ENCODE results near the gene PIK3CB.
"Not testable (repeated sequence)": the region's sequence is repeated elsewhere in the genome, so short reads cannot be mapped to it uniquely, and the experiment has no call there.

- not testable (repeated sequence) for TF ChIP-seq SP1 (IDR thresholded peaks at IDR 0.05; ENCODE audit: low read depth, low read length); CTCF (IDR thresholded peaks at IDR 0.05; ENCODE audit: control extremely low read depth in 1 of 3, insufficient read depth in 1 of 3, low read depth in 1 of 3, low read length in 3 of 3); USF2 (IDR thresholded peaks at IDR 0.05; ENCODE audit: low read length); POLR2A (IDR thresholded peaks at IDR 0.05; ENCODE audit: control extremely low read depth in 1 of 2, low read depth in 2 of 2, low read length in 2 of 2); ATF2 (IDR thresholded peaks at IDR 0.05; ENCODE audit: low read length); POLR2AphosphoS5 (IDR thresholded peaks at IDR 0.05; ENCODE audit: low read depth, low read length); RNF2 (IDR thresholded peaks at IDR 0.05; ENCODE audit: borderline replicate concordance, low read depth, low read length, missing control alignments, poor library complexity, severe bottlenecking); MAX (IDR thresholded peaks at IDR 0.05); EP300 (IDR thresholded peaks at IDR 0.05; ENCODE audit: borderline replicate concordance in 1 of 2, low read depth in 2 of 2, low read length in 2 of 2); CHD2 (IDR thresholded peaks at IDR 0.05; ENCODE audit: low read length); EZH2 (IDR thresholded peaks at IDR 0.05; ENCODE audit: low read depth, low read length, severe bottlenecking); KDM5A (IDR thresholded peaks at IDR 0.05; ENCODE audit: low read length); EGR1 (IDR thresholded peaks at IDR 0.05; ENCODE audit: borderline replicate concordance, low read depth, low read length)
Measured at GRCh38 chr3:138802223-138802622, 32.5 kb downstream of the PIK3CB start.
